Prostate gland (tissue), 2 donors: ENCODE results near the gene FBXO47. TPM values are rescaled to one million over a fixed set of nuclear protein-coding genes. Genes with fewer than 3 reads are reported as not detected.
"Not testable (repeated sequence)": the region's sequence is repeated elsewhere in the genome, so short reads cannot be mapped to it uniquely, and the experiment has no call there.

Experiments
- DNase-seq: peaks from one replicate; pipeline ENCODE4 v3.0.0-alpha.2; 2019; ENCODE audit warnings: low spot score
- H3K27ac ChIP-seq, 2 donors: fragments of 200-600 bp; sonication (generic); 2 replicates each; pipeline ENCODE4 v1.5.1; 2017 to 2019
- H3K27me3 ChIP-seq: fragments of 200-600 bp; sonication (generic); replicated peaks from 2 replicates; pipeline ENCODE4 v1.5.1; 2019; ENCODE audit not compliant: insufficient read depth
- H3K36me3 ChIP-seq, 2 donors: fragments of 200-600 bp; sonication (generic); 1 replicate in 1 of 2; 2 replicates in 1 of 2; pipeline versions ENCODE4 v1.5.1 to v1.8.1; 2017 to 2019
- H3K4me1 ChIP-seq: fragments of 200-600 bp; sonication (generic); replicated peaks from 2 replicates; pipeline ENCODE4 v1.5.1; 2019
- H3K4me3 ChIP-seq, 2 donors: fragments of 200-600 bp; sonication (generic); 2 replicates each; pipeline ENCODE4 v1.5.1; 2017 to 2019
- H3K9me3 ChIP-seq: fragments of 200-600 bp; sonication (generic); 2 replicates; pipeline ENCODE4 v1.5.1; 2017
- CTCF ChIP-seq, 4 experiments: fragments of 200-600 bp in 2 of 4; fragments of 450-650 bp in 2 of 4; sonication (generic) in 2 of 4; IDR thresholded peaks; 1 replicate in 3 of 4; 2 replicates in 1 of 4; pipeline ENCODE4 v1.5.1; 2016 to 2019; ENCODE audit warnings: antibody characterized with exemption in 4 of 4, mild to moderate bottlenecking in 2 of 4, moderate library complexity in 2 of 4
- POLR2A ChIP-seq: fragments of 450-650 bp; IDR thresholded peaks from one replicate; pipeline ENCODE4 v1.6.1; 2016; ENCODE audit warnings: antibody characterized with exemption, mild to moderate bottlenecking
- POLR2AphosphoS5 ChIP-seq: sonication (generic); formaldehyde crosslinking; IDR thresholded peaks from one replicate; pipeline ENCODE4 v1.6.1; 2017; ENCODE audit warnings: antibody characterized with exemption
- WGBS: methylation state at CpG from one replicate; pipeline ENCODE4 v1.1.5; 2018; 5-methylcytosine and 5-hydroxymethylcytosine counted together
- intact Hi-C: fragments of 100-400 bp; cut with DNase I; formaldehyde crosslinking; loops from one replicate; pipeline ENCODE4 v1.14.2; 2022
- total RNA-seq, 2 donors: library from RNA; depleted of rRNA; stranded (reverse); fragments of >200 nt; gene quantifications; one replicate each; pipeline ENCODE4 v1.1.0, GENCODE V29; 2016

The FBXO47 gene
- total RNA-seq, 2 donors from 2014 or later = 5.1 TPM; not detected in 1

- DNase-seq = no peak
- Histone ChIP-seq H3K27ac (no peak overlapping the region), H3K36me3 (no peaks in the 10 kb centered on the region), H3K4me3 (no peak overlapping the region), H3K4me1 (no peaks in the 10 kb centered on the region), H3K27me3 (no peaks in the 10 kb centered on the region), H3K9me3 (no peaks in the 10 kb centered on the region)
- intact Hi-C loops = no loop called here
- TF ChIP-seq CTCF (IDR thresholded peaks at IDR 0.05) (no peak), POLR2AphosphoS5 (no peak), POLR2A (no peak)
- WGBS = 96% methylated on average over 4 of the region's 4 CpGs
Observed at GRCh38 chr17:38978180-38978579, 11.0 kb upstream of the FBXO47 start.

- H3K27me3 ChIP-seq, H3K4me1 ChIP-seq, H3K36me3 ChIP-seq, H3K9me3 ChIP-seq, H3K4me3 ChIP-seq, H3K27ac ChIP-seq, intact Hi-C loops, DNase-seq: not testable (repeated sequence)
- WGBS = 77% methylated on average over 6 of the region's 6 CpGs
Observed at GRCh38 chr17:38976187-38976551, 9.0 kb upstream of the FBXO47 start.

GRCh38 chr17:38970804-38971203, 3.6 kb upstream of the FBXO47 start:
- Histone ChIP-seq H3K36me3 (no peaks in the 10 kb centered on the region), H3K4me1 (no peaks in the 10 kb centered on the region), H3K27me3 (no peaks in the 10 kb centered on the region), H3K9me3 (no peaks in the 10 kb centered on the region), H3K4me3 (no peak overlapping the region), H3K27ac (no peak overlapping the region)
- 77% methylated on average over 5 of the region's 5 CpGs for WGBS
- DNase-seq = no peak
- TF ChIP-seq POLR2A = no peak
- intact Hi-C loops = no loop called here

- intact Hi-C loops = no loop called here
- no peaks in the 10 kb centered on the region for H3K36me3 ChIP-seq
Observed at GRCh38 chr17:38970128-38970527, 2.9 kb upstream of the FBXO47 start.

GRCh38 chr17:38969281-38969680, 2.1 kb upstream of the FBXO47 start:
- H3K9me3 ChIP-seq = no peaks in the 10 kb centered on the region
- TF ChIP-seq CTCF (IDR thresholded peaks at IDR 0.05) (no peak), POLR2A (no peak)
- WGBS = 51% methylated on average over 4 of the region's 4 CpGs
- H3K4me3 ChIP-seq = no peak overlapping the region
- no peaks in the 10 kb centered on the region for H3K27me3 ChIP-seq
- intact Hi-C loops = loop anchor here (5.0 kb wide), 1 partner anchor 97 kb away; the partner anchor contains the start of gene LASP1
- no peaks in the 10 kb centered on the region for H3K36me3 ChIP-seq
- H3K4me1 ChIP-seq = no peaks in the 10 kb centered on the region
- no peak for DNase-seq
- no peak overlapping the region for H3K27ac ChIP-seq

More at GRCh38 chr17:38970128-38970527, 2.9 kb upstream of the FBXO47 start:
- no peaks in the 10 kb centered on the region for H3K9me3 ChIP-seq
- no peak overlapping the region for H3K27ac ChIP-seq
- no peaks in the 10 kb centered on the region for H3K4me1 ChIP-seq
- no peak overlapping the region for H3K4me3 ChIP-seq
- H3K27me3 ChIP-seq = no peaks in the 10 kb centered on the region
- no peak for DNase-seq
- TF ChIP-seq CTCF (IDR thresholded peaks at IDR 0.05) (no peak), POLR2AphosphoS5 (no peak), POLR2A (no peak)
- WGBS = 83% methylated on average over 4 of the region's 4 CpGs

- TF ChIP-seq POLR2AphosphoS5 = no peak
- TF ChIP-seq POLR2A = no peak
- no peak for TF ChIP-seq CTCF (IDR thresholded peaks at IDR 0.05)
- 56% methylated on average over 4 of the region's 4 CpGs for whole genome bisulfite sequencing
- no peak overlapping the region for H3K27ac ChIP-seq
- intact Hi-C loops = no loop called here
- no peaks in the 10 kb centered on the region for H3K27me3 ChIP-seq
- DNase-seq = no peak
- no peaks in the 10 kb centered on the region for H3K36me3 ChIP-seq
- H3K4me3 ChIP-seq = no peak overlapping the region
- H3K4me1 ChIP-seq = no peaks in the 10 kb centered on the region
- H3K9me3 ChIP-seq = no peaks in the 10 kb centered on the region
Observed at GRCh38 chr17:38961413-38961812, 5.8 kb downstream of the FBXO47 start.
